HepG2 (cell line): ENCODE results near the gene NSD1. TPM values are rescaled to one million over a fixed set of nuclear protein-coding genes. Genes with fewer than 3 reads are reported as not detected.

Experiments
- ATAC-seq: fragments of 200-7000 bp; cut with Tn5 transposase; 3 replicates; pipeline ENCODE4 v1.9.1; 2020; ENCODE audit warnings: mild to moderate bottlenecking, moderate library complexity
- BruUV-seq: library from RNA; stranded (reverse); fragments of 400-500 nt; replicated peaks from 2 replicates; lab custom pipeline; 2021; lab: Mats Ljungman, UMichigan
- CTCF ChIA-PET: fragments of 300-600 bp; formaldehyde crosslinking; extraction: SDS; loops from one replicate; lab custom pipeline; 2021; ENCODE audit warnings: low total read pairs, inconsistent platforms, low intra/inter-chr PET ratio; lab: Yijun Ruan, JAX
- POLR2A ChIA-PET: fragments of 350-600 bp; sonication (Branson Sonifier 250); formaldehyde crosslinking; loops from one replicate; lab custom pipeline; 2020; ENCODE audit warnings: antibody characterized with exemption, inconsistent platforms; lab: Yijun Ruan, JAX
- DNase-seq: peaks from one replicate; pipeline ENCODE4 v3.0.0-alpha.2; 2015; ENCODE audit warnings: low spot score
- FAIRE-seq: peaks from 3 replicates; lab custom pipeline; 2011; peaks lifted over from hg19 to GRCh38; lab: Jason Lieb, UNC
- H2AFZ ChIP-seq: one replicate; pipeline ENCODE4 v1.6.1; 2011; ENCODE audit warnings: low read length, inconsistent platforms
- H3K27ac ChIP-seq: fragments of 300-600 bp; 3 replicates; pipeline ENCODE4 v1.8.0; 2011; ENCODE audit warnings: mixed run types, mild to moderate bottlenecking, mixed read lengths, low read length, inconsistent platforms; ENCODE audit not compliant: insufficient read depth; ENCODE audit errors: extremely low read length
- H3K27me3 ChIP-seq, 2 experiments: fragments of 200-600 bp in 1 of 2; 2 replicates in 1 of 2; 3 replicates in 1 of 2; pipeline versions ENCODE4 v1.6.0 to v1.8.0; 2011; ENCODE audit warnings: low read length in 2 of 2, mild to moderate bottlenecking in 2 of 2, moderate library complexity in 2 of 2, inconsistent platforms in 1 of 2; ENCODE audit not compliant: insufficient read depth in 2 of 2, control insufficient read depth in 1 of 2
- H3K36me3 ChIP-seq, 2 experiments: fragments of 200-600 bp in 1 of 2; replicated peaks in 1 of 2; 2 replicates in 1 of 2; 3 replicates in 1 of 2; pipeline versions ENCODE4 v1.5.1 to v1.8.0; 2011; ENCODE audit warnings: low read length in 2 of 2, inconsistent platforms in 1 of 2; ENCODE audit not compliant: insufficient read depth in 2 of 2, control insufficient read depth in 1 of 2
- H3K4me1 ChIP-seq: 2 replicates; pipeline ENCODE4 v1.5.1; 2012; ENCODE audit warnings: low read length, inconsistent platforms; ENCODE audit not compliant: insufficient read depth
- H3K4me2 ChIP-seq: 2 replicates; pipeline ENCODE4 v1.6.0; 2011; ENCODE audit warnings: low read depth, low read length, inconsistent platforms
- H3K4me3 ChIP-seq, 3 experiments: fragments of 200-600 bp in 1 of 3; sonication (generic), shearing (Covaris generic) in 1 of 3; replicated peaks in 1 of 3; 2 replicates each; pipeline ENCODE4 v1.5.1; 2011 to 2016; ENCODE audit warnings: low read length in 3 of 3, inconsistent platforms in 2 of 3, low read depth in 2 of 3, mild to moderate bottlenecking in 2 of 3, control low read depth in 1 of 3, mixed read lengths in 1 of 3; ENCODE audit not compliant: insufficient read depth in 1 of 3
- H3K79me2 ChIP-seq: one replicate; pipeline ENCODE4 v1.6.1; 2011; ENCODE audit warnings: low read length, inconsistent platforms; ENCODE audit not compliant: insufficient read depth
- H3K9ac ChIP-seq: 2 replicates; pipeline ENCODE4 v1.6.0; 2011; ENCODE audit warnings: mild to moderate bottlenecking, low read depth, low read length, inconsistent platforms; ENCODE audit not compliant: insufficient read depth
- H3K9me3 ChIP-seq: 2 replicates; pipeline ENCODE4 v1.5.1; 2012; ENCODE audit warnings: mild to moderate bottlenecking, low read length
- H4K20me1 ChIP-seq: 2 replicates; pipeline ENCODE4 v1.6.0; 2011; ENCODE audit warnings: inconsistent platforms, mild to moderate bottlenecking, low read length, moderate library complexity; ENCODE audit not compliant: insufficient read depth
- FOSL2 ChIP-seq: sonication (generic); formaldehyde crosslinking; IDR thresholded peaks from 2 replicates; pipeline ENCODE4 v1.4.0; 2020; ENCODE audit warnings: missing genetic modification reagents
- FOXA3 ChIP-seq: IDR thresholded peaks from 2 replicates; pipeline ENCODE4 v1.6.1; 2016; ENCODE audit warnings: missing genetic modification reagents, missing compliant biosample characterization
- FOXJ3 ChIP-seq: sonication (generic); formaldehyde crosslinking; IDR thresholded peaks from 2 replicates; pipeline ENCODE4 v1.4.0; 2020; ENCODE audit warnings: missing genetic modification reagents, mild to moderate bottlenecking, borderline replicate concordance
- JUND ChIP-seq: sonication (generic); formaldehyde crosslinking; IDR thresholded peaks from 2 replicates; pipeline ENCODE4 v1.8.0; 2022; ENCODE audit warnings: mild to moderate bottlenecking, missing genetic modification reagents
- MAZ ChIP-seq, 2 experiments: sonication (generic) in 1 of 2; formaldehyde crosslinking in 1 of 2; IDR thresholded peaks; 2 replicates each; pipeline versions ENCODE4 v1.5.0 to v1.6.1; 2012 to 2020; ENCODE audit warnings: low read depth in 2 of 2, mild to moderate bottlenecking in 2 of 2, borderline replicate concordance in 1 of 2, improper control_type of control experiment in 1 of 2, low read length in 1 of 2, missing genetic modification reagents in 1 of 2, moderate library complexity in 1 of 2
- NR2F6 ChIP-seq, 2 experiments: IDR thresholded peaks; 2 replicates each; pipeline ENCODE4 v1.6.1; 2016; ENCODE audit warnings: antibody characterized with exemption in 1 of 2, mild to moderate bottlenecking in 1 of 2
- PAXIP1 ChIP-seq: sonication (generic); formaldehyde crosslinking; conservative IDR thresholded peaks from 2 replicates; pipeline ENCODE4 v1.4.0; 2020; ENCODE audit warnings: mild to moderate bottlenecking, missing genetic modification reagents, moderate library complexity
- PBX2 ChIP-seq: IDR thresholded peaks from 2 replicates; pipeline ENCODE4 v1.6.1; 2016; ENCODE audit warnings: control low read depth
- SALL1 ChIP-seq: sonication (generic); formaldehyde crosslinking; IDR thresholded peaks from 2 replicates; pipeline ENCODE4 v1.8.0; 2022; ENCODE audit warnings: mild to moderate bottlenecking, missing genetic modification reagents
- STAG1 ChIP-seq: sonication (generic); formaldehyde crosslinking; IDR thresholded peaks from 2 replicates; pipeline ENCODE4 v1.4.0; 2020; ENCODE audit warnings: missing genetic modification reagents
- THAP11 ChIP-seq: IDR thresholded peaks from 2 replicates; pipeline ENCODE4 v1.6.1; 2016; ENCODE audit warnings: missing biosample characterization, missing genetic modification reagents
- XRCC5 ChIP-seq: fragments of 200-400 bp; formaldehyde crosslinking; optimal IDR thresholded peaks from 2 replicates; pipeline ENCODE3; 2017; ENCODE audit warnings: mild to moderate bottlenecking, low read length
- ZFP37 ChIP-seq: sonication (generic); formaldehyde crosslinking; IDR thresholded peaks from 2 replicates; pipeline ENCODE4 v1.4.0; 2020; ENCODE audit warnings: missing genetic modification reagents, borderline replicate concordance
- ZNF574 ChIP-seq: sonication (generic); formaldehyde crosslinking; IDR thresholded peaks from 2 replicates; pipeline ENCODE4 v1.4.0; 2020; ENCODE audit warnings: missing genetic modification reagents
- ZNF7 ChIP-seq: IDR thresholded peaks from 2 replicates; pipeline ENCODE4 v1.6.1; 2016; ENCODE audit warnings: missing biosample characterization, missing genetic modification reagents
- ZNF747 ChIP-seq: sonication (generic); formaldehyde crosslinking; IDR thresholded peaks from 2 replicates; pipeline ENCODE4 v1.8.1; 2023; ENCODE audit warnings: missing genetic modification reagents, mild to moderate bottlenecking, borderline replicate concordance
- ZNF883 ChIP-seq: sonication (generic); formaldehyde crosslinking; IDR thresholded peaks from 2 replicates; pipeline ENCODE4 v1.5.1; 2020; ENCODE audit warnings: mild to moderate bottlenecking, missing genetic modification reagents; ENCODE audit errors: not compliant biosample characterization
- WGBS: methylation state at CpG from one replicate; pipeline ENCODE4 v1.1.6; 2017; ENCODE audit warnings: low lambda C conversion rate; 5-methylcytosine and 5-hydroxymethylcytosine counted together
- in situ Hi-C: cut with HindIII; loops from 2 replicates; pipeline ENCODE4 v1.10.0; 2017; ENCODE audit warnings: low pct_unique_long_range_greater_than_20kb; ENCODE audit not compliant: extremely low pct_ligation_motif_present
- intact Hi-C: fragments of 100-400 bp; cut with micrococcal nuclease; formaldehyde crosslinking; loops from one replicate; pipeline ENCODE4 v1.10.0; 2022; ENCODE audit not compliant: unreplicated experiment
- polyA plus RNA-seq, 8 experiments: library from polyadenylated mRNA; depleted of rRNA in 3 of 8; stranded (reverse) in 7 of 8; unstranded in 1 of 8; fragments of >200 nt; fragmentation: Illumina TruSeq in 4 of 8; extraction: Trizol in 4 of 8; gene quantifications; 2 replicates each; pipeline versions ENCODE4 v1.2.1 to v1.2.3, GENCODE V29; 2011 to 2016; ENCODE audit warnings: low read depth in 4 of 8, missing spikeins in 1 of 8, mixed read lengths in 1 of 8; ENCODE audit not compliant: insufficient read depth in 1 of 8
- total RNA-seq, 5 experiments: library from RNA; depleted of rRNA; stranded (reverse); fragments of >200 nt; fragmentation: Illumina TruSeq; extraction: Trizol; gene quantifications; 2 replicates each; pipeline ENCODE4 v1.2.3, GENCODE V29; 2016; ENCODE audit warnings: low read depth in 1 of 5

Gene NSD1
- total and polyA plus RNA-seq, 2 of the 13 experiments (the other 11 are each of a cell fraction or from before 2014, with no cell fraction given) = 0.01 to 0.09 TPM

GRCh38 chr5:177317959-177318377 lies 184.4 kb downstream of the NSD1 start:
- no peaks in the 10 kb centered on the region for H3K27me3 ChIP-seq
- 44% methylated on average over 6 of the region's 7 CpGs for WGBS
- H2AFZ ChIP-seq = no peak overlapping the region
- peak overlapping the region; percentile 1 for H3K27ac ChIP-seq
- H3K36me3 ChIP-seq = peaks cover 4 to 12% of the 10 kb centered on the region in 2 experiments; a peak in 2 of 5 replicates
- no peaks in the 10 kb centered on the region for H4K20me1 ChIP-seq
- peaks cover 38% of the 10 kb centered on the region for H3K4me1 ChIP-seq
- CTCF ChIA-PET = interaction anchor here (1.1 to 2.1 kb wide), 8 partner anchors 8 to 204 kb away, joined by 3 to 38 read pairs (median 6); no protein-coding TSS in a partner anchor
- DNase-seq (peak; percentile 75), ATAC-seq (peak; percentile 76), FAIRE-seq (peak; percentile 95)
- H3K4me3 ChIP-seq = no peak overlapping the region
- in situ Hi-C loops = no loop called here
- H3K9me3 ChIP-seq = no peaks in the 10 kb centered on the region
- no peak overlapping the region for H3K9ac ChIP-seq
- no TSS peak for BruUV-seq
- POLR2A ChIA-PET = no interaction called here
- peaks cover 2% of the 10 kb centered on the region for H3K79me2 ChIP-seq
- no peak overlapping the region for H3K4me2 ChIP-seq
- intact Hi-C loops = loop anchor here (1.0 to 5.0 kb wide), 2 partner anchors 18 to 49 kb away; no protein-coding TSS in a partner anchor
- TF ChIP-seq PAXIP1 (CRISPR knock-in tag) (peak; percentile 36; the same call in 1 of the 2 replicates), FOXJ3 (CRISPR knock-in tag) (0 out of 2 replicates have a peak, but pooled peaks have one; percentile 34), FOXA3 (CRISPR knock-in tag) (no peak), ZNF574 (peak; percentile 24; the same call in 1 of the 2 replicates), MAZ (IDR thresholded peaks at IDR 0.05; ENCODE audit: borderline replicate concordance, low read depth, low read length) (peak; percentile 43; the same call in 1 of the 2 replicates), MAZ (CRISPR knock-in tag; IDR thresholded peaks at IDR 0.05; ENCODE audit: low read depth) (0 out of 2 replicates have a peak, but pooled peaks have one; percentile 44), SALL1 (CRISPR knock-in tag) (peak; percentile 63), ZFP37 (no peak), ZNF747 (CRISPR knock-in tag) (no peak), STAG1 (peak; percentile 86), XRCC5 (peak; percentile 66), JUND (CRISPR knock-in tag) (no peak), FOSL2 (CRISPR knock-in tag) (peak; percentile 33; the same call in 1 of the 2 replicates), NR2F6 (IDR thresholded peaks at IDR 0.05) (no peak), NR2F6 (CRISPR knock-in tag; IDR thresholded peaks at IDR 0.05) (peak; percentile 6; the same call in 1 of the 2 replicates), THAP11 (0 out of 2 replicates have a peak, but pooled peaks have one; percentile 29), ZNF883 (no peak), ZNF7 (CRISPR knock-in tag) (no peak), PBX2 (CRISPR knock-in tag) (no peak)
